Measurements from ENCODE around the gene KRTAP10-10. TPM values are rescaled to one million over a fixed set of nuclear protein-coding genes. Genes with fewer than 3 reads are reported as not detected.
"Not testable (repeated sequence)": the region's sequence is repeated elsewhere in the genome, so short reads cannot be mapped to it uniquely, and the experiment has no call there.

Gene KRTAP10-10
- total and polyA plus RNA-seq, 2 experiments from 2014 or later: not detected

- H3K4me3 ChIP-seq; H3K4me2 ChIP-seq; H3K79me2 ChIP-seq; H3K36me3 ChIP-seq (replicated peaks; ENCODE audit: insufficient read depth, low read depth); H3K27me3 ChIP-seq; H3K9me3 ChIP-seq (ENCODE audit: low read depth); H4K20me1 ChIP-seq (ENCODE audit: insufficient read depth, poor library complexity, severe bottlenecking); H3K4me1 ChIP-seq (ENCODE audit: insufficient read depth); H3K9me2 ChIP-seq (replicated peaks; ENCODE audit: insufficient read depth); DNase-seq (ENCODE audit: low spot score); H2AFZ ChIP-seq; H3K27ac ChIP-seq: not testable (repeated sequence)
- WGBS (ENCODE audit: low lambda C conversion rate, missing lambda C conversion rate): 86% methylated on average over 3 of the region's 4 CpGs
Observed at GRCh38 chr21:44591801-44592130, 45.4 kb upstream of the KRTAP10-10 start.

GRCh38 chr21:44592446-44593311, 44.5 kb upstream of the KRTAP10-10 start, which contains the start of gene KRTAP10-6:
Gene KRTAP10-6, minus strand, starts transcription at chr21:44592505. Its CDS starts 21 bp downstream, at chr21:44592484.
- TF ChIP-seq EZH2 (IDR thresholded peaks at IDR 0.05; ENCODE audit: borderline replicate concordance) (no peak), CTCF (IDR thresholded peaks at IDR 0.05; ENCODE audit: poor library complexity) (no peak), EZH2phosphoT487 (IDR thresholded peaks at IDR 0.05; ENCODE audit: low read depth, severe bottlenecking, unreplicated experiment) (no peak)
- Histone ChIP-seq H3K4me1 (ENCODE audit: insufficient read depth) (peaks cover 7% of the 10 kb centered on the region), H3K9me2 (replicated peaks; ENCODE audit: insufficient read depth) (no peaks in the 10 kb centered on the region), H3K4me3 (no peak within 1 kb of the TSS), H2AFZ (no peak within 1 kb of the TSS), H3K9me3 (ENCODE audit: low read depth) (no peaks in the 10 kb centered on the region), H3K27ac (no peak within 1 kb of the TSS), H3K36me3 (replicated peaks; ENCODE audit: insufficient read depth, low read depth) (no peaks in the 10 kb centered on the region), H3K79me2 (no peaks in the 10 kb centered on the region), H4K20me1 (ENCODE audit: insufficient read depth, poor library complexity, severe bottlenecking) (no peaks in the 10 kb centered on the region), H3K4me2 (no peak within 1 kb of the TSS), H3K27me3 (no peaks in the 10 kb centered on the region)
- WGBS (ENCODE audit: low lambda C conversion rate, missing lambda C conversion rate): 79% methylated on average over 33 of the region's 33 CpGs
- no peak for DNase-seq (ENCODE audit: low spot score)

- no peak for TF ChIP-seq EZH2 (IDR thresholded peaks at IDR 0.05; ENCODE audit: borderline replicate concordance)
- no peak for TF ChIP-seq CTCF (IDR thresholded peaks at IDR 0.05; ENCODE audit: poor library complexity)
- no peak for TF ChIP-seq EZH2phosphoT487 (IDR thresholded peaks at IDR 0.05; ENCODE audit: low read depth, severe bottlenecking, unreplicated experiment)
- Histone ChIP-seq H3K9me3 (ENCODE audit: low read depth) (no peaks in the 10 kb centered on the region), H2AFZ (no peak overlapping the region), H3K4me3 (no peak overlapping the region), H3K9me2 (replicated peaks; ENCODE audit: insufficient read depth) (no peaks in the 10 kb centered on the region), H4K20me1 (ENCODE audit: insufficient read depth, poor library complexity, severe bottlenecking) (no peaks in the 10 kb centered on the region), H3K27ac (no peak overlapping the region), H3K27me3 (no peaks in the 10 kb centered on the region), H3K4me2 (no peak overlapping the region), H3K36me3 (replicated peaks; ENCODE audit: insufficient read depth, low read depth) (no peaks in the 10 kb centered on the region), H3K4me1 (ENCODE audit: insufficient read depth) (peaks cover 7% of the 10 kb centered on the region), H3K79me2 (no peaks in the 10 kb centered on the region)
- DNase-seq (ENCODE audit: low spot score): no peak
- 63% methylated on average over 20 of the region's 20 CpGs for WGBS (ENCODE audit: low lambda C conversion rate, missing lambda C conversion rate)
Observed at GRCh38 chr21:44593598-44594405, 43.4 kb upstream of the KRTAP10-10 start.

- peaks cover 7% of the 10 kb centered on the region for H3K4me1 ChIP-seq (ENCODE audit: insufficient read depth)
- H3K27me3 ChIP-seq: no peaks in the 10 kb centered on the region
- H3K9me3 ChIP-seq (ENCODE audit: low read depth): no peaks in the 10 kb centered on the region
- H3K36me3 ChIP-seq (replicated peaks; ENCODE audit: insufficient read depth, low read depth): no peaks in the 10 kb centered on the region
- H3K4me2 ChIP-seq: no peak overlapping the region
- H3K9me2 ChIP-seq (replicated peaks; ENCODE audit: insufficient read depth): no peaks in the 10 kb centered on the region
- no peaks in the 10 kb centered on the region for H4K20me1 ChIP-seq (ENCODE audit: insufficient read depth, poor library complexity, severe bottlenecking)
- no peak overlapping the region for H2AFZ ChIP-seq
- no peak for DNase-seq (ENCODE audit: low spot score)
- H3K27ac ChIP-seq: no peak overlapping the region
- 88% methylated on average over 12 of the region's 12 CpGs for WGBS (ENCODE audit: low lambda C conversion rate, missing lambda C conversion rate)
- H3K79me2 ChIP-seq: no peaks in the 10 kb centered on the region
- no peak overlapping the region for H3K4me3 ChIP-seq
- TF ChIP-seq EZH2 (IDR thresholded peaks at IDR 0.05; ENCODE audit: borderline replicate concordance) (no peak), CTCF (IDR thresholded peaks at IDR 0.05; ENCODE audit: poor library complexity) (no peak), EZH2phosphoT487 (IDR thresholded peaks at IDR 0.05; ENCODE audit: low read depth, severe bottlenecking, unreplicated experiment) (no peak)
Observed at GRCh38 chr21:44594406-44594916, 42.7 kb upstream of the KRTAP10-10 start.

Measured in hepatocyte (in vitro differentiated cells).